GM18505 (cell line): ENCODE results near the gene TOGARAM2.

ENCODE experiments used
- ATAC-seq: cut with Tn5 transposase; IDR thresholded peaks from one replicate; pipeline ENCODE4 v1.9.1; 2021; ENCODE audit not compliant: unreplicated experiment
- POLR2A ChIP-seq: IDR thresholded peaks from 4 replicates; pipeline ENCODE4 v1.6.1; 2011; ENCODE audit warnings: borderline replicate concordance; ENCODE audit not compliant: insufficient read depth, insufficient read length; ENCODE audit errors: extremely low read depth

The TOGARAM2 gene

DNA sequence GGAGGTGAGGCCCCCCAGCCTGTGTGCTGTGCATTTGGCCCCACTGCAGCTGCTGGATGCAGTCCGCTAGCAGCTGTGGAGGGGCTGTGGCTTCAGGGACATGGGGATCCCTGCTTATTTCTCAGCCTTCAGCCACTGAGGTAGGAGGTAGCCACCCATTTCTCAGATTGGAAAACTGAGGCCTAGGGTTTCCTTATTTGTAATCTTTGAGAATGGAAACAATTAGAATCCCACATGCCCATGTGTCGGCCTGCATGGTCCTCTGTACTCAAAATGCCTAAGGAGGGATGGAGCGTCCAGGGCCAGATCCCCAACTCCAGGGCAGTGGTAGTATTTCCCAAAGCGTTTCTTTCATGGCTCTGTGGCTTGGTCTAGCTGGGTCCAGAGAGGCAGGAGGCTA, 42.1 kb downstream of the TOGARAM2 start:
- TF ChIP-seq POLR2A: no peak
- no peak for ATAC-seq

DNA sequence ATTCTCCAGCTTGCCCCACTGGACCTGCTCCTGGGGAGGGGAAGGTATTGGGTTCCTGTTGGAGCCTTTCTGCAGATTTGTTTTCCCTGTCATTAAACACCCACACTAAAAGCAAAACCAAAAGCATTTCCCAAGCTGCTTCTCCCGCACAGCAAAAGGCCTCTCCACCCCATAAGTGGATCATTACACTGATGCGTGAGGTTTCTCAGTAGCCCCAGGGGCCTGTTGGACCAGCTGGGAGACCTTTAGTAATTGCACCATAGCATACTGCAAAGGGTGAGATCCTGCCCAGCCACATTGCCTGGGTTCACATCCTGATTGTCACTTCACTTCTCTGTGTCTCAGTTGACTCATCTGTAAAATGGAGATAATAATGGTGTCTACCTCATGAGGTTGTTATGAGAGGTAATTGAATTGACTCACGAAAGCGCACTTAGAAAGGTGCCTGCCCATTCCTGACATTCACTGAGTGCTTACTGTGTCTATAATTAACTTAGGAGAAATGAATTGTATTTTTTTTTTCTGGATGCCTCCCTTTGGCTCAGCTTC, 43.9 kb downstream of the TOGARAM2 start:
- TF ChIP-seq POLR2A: no peak
- ATAC-seq: no peak

DNA sequence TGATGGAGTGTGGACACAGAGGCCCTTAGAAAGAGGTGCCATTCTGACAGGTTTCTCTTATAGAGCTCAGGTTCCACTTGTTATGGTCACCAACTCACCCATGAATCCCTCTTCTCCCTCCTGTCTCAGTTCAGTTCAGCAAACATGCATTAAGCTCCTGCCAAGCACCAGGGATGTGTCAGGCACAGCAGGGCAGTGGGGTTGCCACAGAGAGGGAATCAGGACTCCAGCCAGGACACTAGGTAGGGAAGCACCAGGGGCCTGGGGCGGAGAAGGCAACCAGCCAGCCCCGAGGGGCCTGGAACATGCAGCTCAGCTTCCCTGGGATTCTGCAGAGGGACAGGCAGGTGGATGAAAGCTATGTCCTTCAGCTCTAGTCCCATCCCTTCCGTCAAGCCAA, 44.6 kb downstream of the TOGARAM2 start:
- no peak for ATAC-seq
- TF ChIP-seq POLR2A: no peak

DNA sequence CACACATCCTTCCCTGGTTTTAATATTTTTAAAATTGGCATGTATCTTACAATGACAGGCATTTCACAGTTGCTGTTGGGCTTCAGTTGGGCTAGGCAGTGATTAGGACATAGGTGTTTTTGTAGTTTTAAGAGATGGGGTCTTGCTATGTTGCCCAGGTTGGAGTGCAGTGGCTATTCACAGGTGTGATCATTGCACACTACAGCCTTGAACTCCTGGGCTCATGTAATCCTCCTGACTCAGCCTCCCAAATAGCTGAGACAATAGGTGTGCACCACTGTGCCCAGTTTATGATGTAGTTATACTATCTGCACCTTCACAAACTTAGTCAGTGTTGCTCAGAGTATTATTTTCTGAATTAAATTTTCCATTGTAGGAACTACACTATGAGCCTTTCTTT, 49.9 kb downstream of the TOGARAM2 start:
- no peak for ATAC-seq
- no peak for TF ChIP-seq POLR2A

DNA sequence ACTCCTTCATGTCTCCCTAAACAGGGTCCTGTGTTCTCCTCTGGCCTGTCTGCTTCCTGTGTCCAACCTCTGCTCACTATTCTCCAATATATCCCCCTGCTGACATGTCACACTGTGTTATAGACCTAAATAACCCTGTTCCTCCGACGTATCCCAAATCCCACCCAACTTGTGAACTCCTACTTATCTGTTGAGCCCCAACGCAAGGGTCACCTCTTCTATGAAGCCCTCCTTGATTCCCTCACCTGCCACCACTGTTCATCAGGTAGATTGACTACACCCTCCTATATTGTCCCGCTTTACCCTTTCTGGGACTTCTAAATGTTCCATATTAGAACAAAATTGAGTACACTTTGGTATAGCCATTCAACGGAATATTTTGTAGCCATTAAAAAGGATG, 51.1 kb downstream of the TOGARAM2 start:
- ATAC-seq: no peak

DNA sequence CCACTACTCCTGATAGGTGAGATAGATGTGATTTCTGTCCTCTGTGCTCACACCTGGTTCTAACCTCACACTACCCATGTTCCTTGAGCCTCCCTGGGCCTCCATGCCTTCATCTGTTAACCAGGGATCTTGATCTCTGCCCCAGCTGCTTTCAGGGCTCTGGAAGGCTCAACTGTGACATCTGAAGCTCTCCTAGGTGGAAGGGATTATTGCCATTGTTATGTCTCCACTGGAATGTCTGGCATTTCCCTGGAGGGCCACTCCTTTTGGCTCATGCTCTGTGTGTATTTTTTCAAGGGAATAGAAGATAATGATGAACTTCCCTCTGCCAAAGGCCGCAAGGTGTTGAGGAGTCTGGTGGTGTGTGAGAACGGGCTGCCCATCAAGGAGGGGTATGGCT, 52.1 kb downstream of the TOGARAM2 start:
- ATAC-seq: no peak
- TF ChIP-seq POLR2A: no peak

More for the DNA sequence above, 51.1 kb downstream of the TOGARAM2 start:
- TF ChIP-seq POLR2A: no peak

DNA sequence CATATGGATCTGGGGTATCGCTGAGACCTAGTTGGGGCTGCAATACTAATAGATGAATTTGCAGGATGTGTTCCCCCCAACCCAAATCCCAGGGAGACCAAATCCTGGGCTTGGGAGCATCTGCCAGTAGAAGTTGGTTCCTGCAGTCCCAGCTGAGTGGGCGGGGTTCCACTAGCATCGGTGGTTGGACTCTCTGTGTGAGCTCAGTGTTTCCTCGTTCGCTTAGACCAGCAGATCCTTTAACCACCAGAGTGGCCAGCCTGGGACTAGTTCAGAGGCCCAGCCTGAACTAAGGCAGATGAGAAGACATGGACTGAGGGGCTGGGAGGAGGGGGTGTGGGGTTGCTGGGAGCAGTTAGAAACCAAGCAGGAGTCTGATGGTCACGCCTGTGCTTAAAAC, 52.6 kb downstream of the TOGARAM2 start:
- ATAC-seq: no peak

DNA sequence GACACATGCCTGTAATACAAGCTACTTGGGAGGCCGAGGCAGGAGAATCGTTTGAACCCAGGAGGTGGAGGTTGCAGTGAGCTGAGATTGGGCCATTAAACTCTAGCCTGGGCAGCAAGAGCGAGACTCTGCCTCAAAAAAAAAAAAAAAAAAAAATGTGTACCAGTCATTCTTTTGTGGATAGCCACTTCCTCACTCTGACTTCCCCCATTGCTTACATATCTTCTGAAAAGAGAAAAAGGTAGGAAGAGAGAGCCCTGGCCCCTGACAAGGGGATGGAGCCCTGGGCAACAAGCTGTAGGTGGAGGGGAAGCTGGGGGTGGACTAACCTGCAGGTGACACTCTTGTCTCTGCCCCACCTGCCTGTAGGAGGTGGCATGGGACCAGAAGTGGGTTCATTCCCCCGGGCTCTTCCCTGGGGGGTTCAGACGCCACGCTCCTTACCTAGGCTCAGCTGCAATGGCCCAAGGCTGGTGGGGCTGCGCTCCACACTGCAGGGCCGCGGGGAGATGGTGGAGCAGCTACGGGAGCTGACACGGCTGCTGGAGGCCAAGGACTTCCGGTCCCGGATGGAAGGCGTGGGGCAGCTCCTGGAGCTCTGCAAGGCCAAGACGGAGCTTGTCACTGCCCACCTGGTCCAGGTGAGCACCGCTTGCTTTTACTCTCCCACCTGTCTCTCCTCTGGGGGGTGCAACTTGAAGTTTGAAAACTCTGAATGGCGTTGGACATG, 54.1 kb downstream of the TOGARAM2 start:
- TF ChIP-seq POLR2A: no peak
- no peak for ATAC-seq

More for the DNA sequence above, 52.6 kb downstream of the TOGARAM2 start:
- no peak for TF ChIP-seq POLR2A

DNA sequence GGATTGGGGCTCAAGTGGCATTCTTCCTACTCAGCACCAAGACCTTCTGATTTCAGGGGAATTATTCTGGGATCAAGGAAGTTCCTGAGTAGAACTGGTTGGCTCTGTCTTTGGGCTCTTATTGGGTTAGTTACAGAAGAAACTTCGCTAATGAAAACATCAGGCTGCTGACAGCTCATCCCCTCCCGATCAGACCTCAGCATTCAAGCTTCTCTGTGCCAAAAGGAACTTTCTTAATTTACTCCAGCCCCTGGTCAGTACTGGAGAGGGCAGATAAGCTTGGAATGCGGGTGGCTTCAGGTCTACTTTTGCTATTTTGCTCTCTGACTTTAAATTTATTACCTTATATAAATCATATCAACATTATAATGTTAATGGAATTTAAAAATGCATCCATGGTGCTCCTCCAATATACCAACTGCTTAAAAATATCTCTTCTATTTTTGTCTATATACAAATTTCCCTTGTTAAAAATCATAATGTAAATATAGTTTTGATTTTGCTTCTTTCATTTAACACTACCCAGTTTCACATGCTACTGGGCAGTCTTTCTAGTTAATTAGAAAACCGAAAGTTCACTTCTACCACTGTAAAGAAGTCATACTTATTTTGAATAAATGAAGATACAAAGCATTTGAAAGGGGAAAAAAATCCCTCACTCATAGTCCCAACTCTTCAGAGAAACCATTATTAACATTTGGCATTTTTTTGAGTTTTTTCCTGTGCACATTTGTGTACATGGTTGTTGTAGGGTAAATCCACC, 58.8 kb downstream of the TOGARAM2 start:
- no peak for TF ChIP-seq POLR2A

DNA sequence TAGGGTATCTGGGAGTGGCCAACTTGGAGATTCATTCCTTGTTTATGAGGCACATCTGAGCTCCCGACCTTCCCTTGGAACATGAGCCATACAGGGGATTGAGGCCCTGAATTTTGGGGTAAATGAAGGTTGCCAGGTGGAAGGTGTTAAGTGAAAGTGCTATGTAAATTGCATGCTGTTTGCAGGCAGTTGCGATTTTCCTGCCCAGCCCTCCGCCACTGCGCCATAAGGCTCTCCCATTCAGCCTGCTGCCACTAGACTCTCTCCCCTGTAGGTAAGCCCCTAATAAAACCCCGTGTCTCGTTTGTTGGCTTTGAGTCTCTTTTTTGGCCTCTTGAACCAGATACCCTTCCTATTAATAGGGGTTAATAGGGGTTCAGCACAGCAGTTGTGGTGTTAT, 59.5 kb downstream of the TOGARAM2 start:
- TF ChIP-seq POLR2A: no peak
- no peak for ATAC-seq

More for the DNA sequence above, 58.8 kb downstream of the TOGARAM2 start:
- no peak for ATAC-seq

DNA sequence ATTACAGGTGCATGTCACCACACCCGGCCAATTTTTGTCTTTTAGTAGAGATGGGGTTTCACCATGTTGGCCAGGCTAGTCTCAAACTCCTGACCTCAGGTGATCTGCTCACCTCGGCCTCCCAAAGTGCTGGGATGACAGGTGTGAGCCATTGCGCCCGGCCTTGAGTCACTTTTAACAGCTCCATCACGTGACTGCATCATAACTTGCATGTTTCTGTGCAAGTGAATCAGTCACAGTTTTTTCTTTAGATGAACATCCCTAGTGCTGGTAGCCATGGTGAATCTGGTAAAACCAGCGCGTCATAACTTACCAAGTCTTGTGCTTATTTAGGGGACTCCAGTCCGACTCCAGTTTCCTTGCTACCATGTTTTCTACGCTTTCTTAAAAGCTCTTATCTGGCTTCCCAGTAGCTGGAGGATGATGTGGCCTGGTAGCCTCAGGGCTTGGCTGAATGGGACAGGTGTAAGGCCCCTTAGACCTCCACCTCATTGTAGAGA, 60.1 kb downstream of the TOGARAM2 start:
- no peak for ATAC-seq
- TF ChIP-seq POLR2A: no peak

DNA sequence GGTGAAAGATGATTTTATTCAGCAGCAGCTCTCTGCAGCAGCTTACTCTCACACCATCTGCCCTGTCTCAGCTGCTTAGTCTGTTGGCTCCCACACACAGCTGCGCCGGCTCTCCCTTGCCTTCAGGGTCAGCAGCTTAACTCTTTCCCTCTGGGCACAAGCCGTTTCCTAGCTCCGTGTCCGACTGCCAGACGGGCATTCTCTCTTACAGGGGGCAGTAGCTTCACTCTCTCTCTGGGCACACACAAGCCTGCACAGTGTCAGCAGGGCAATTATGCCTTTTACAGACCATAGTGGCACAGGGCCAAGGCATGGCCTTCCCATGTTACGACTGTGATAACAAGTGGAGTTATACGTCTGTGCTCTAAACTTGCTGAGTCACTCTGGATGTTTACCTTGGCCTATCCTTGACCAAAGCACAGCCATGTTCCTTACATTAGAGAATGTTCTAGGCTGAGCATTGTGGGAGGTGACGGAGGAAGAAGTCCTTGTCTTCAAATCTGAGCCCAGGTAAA, 61.5 kb downstream of the TOGARAM2 start:
- TF ChIP-seq POLR2A: no peak

DNA sequence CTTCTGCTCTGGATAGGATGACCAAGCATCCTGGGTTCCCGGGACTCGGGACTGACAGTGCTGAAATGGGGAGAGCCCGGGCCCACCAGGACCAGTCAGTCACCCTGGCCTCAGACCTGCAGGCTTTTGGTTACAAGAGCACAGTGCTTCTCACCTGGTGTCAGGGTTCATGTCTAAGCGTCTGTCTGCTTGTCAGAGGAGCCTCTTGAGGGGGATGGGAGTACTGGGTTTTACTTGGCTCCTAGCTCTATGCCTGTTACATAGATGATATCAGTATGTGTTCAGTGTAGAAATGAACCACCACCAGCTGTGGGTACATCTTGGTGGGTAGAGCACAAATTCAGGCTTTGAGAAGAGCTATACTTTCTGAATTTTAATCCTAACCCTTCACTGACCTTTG, 63.4 kb downstream of the TOGARAM2 start:
- no peak for TF ChIP-seq POLR2A

More for the DNA sequence above, 61.5 kb downstream of the TOGARAM2 start:
- ATAC-seq: no peak

More for the DNA sequence above, 63.4 kb downstream of the TOGARAM2 start:
- ATAC-seq: no peak
